ENCODE measurements around the gene GATAD1. TPM values are rescaled to one million over a fixed set of nuclear protein-coding genes. Genes with fewer than 3 reads are reported as not detected.
"Not testable (repeated sequence)": the region's sequence is repeated elsewhere in the genome, so short reads cannot be mapped to it uniquely, and the experiment has no call there.

The GATAD1 gene
- total RNA-seq, 3 donors from 2014 or later = 30.1 to 40.5 (median 37.9) TPM

- no peaks in the 10 kb centered on the region for H3K9me3 ChIP-seq
- no peaks in the 10 kb centered on the region for H3K36me3 ChIP-seq (ENCODE audit: low read depth)
- DNase-seq (peak in 1 of 3 donors; percentile 17), ATAC-seq (peak; percentile 29)
- no peaks in the 10 kb centered on the region for H3K4me1 ChIP-seq (ENCODE audit: low read depth)
- no peak overlapping the region for H3K4me3 ChIP-seq
- intact Hi-C loops (cut with DNase I, micrococcal nuclease) = no loop called here
- TF ChIP-seq, protein P1, sequence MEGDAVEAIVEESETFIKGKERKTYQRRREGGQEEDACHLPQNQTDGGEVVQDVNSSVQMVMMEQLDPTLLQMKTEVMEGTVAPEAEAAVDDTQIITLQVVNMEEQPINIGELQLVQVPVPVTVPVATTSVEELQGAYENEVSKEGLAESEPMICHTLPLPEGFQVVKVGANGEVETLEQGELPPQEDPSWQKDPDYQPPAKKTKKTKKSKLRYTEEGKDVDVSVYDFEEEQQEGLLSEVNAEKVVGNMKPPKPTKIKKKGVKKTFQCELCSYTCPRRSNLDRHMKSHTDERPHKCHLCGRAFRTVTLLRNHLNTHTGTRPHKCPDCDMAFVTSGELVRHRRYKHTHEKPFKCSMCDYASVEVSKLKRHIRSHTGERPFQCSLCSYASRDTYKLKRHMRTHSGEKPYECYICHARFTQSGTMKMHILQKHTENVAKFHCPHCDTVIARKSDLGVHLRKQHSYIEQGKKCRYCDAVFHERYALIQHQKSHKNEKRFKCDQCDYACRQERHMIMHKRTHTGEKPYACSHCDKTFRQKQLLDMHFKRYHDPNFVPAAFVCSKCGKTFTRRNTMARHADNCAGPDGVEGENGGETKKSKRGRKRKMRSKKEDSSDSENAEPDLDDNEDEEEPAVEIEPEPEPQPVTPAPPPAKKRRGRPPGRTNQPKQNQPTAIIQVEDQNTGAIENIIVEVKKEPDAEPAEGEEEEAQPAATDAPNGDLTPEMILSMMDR (IDR thresholded peaks at IDR 0.05) = no peak
Measured at GRCh38 chr7:92404170-92404614, 43.1 kb upstream of the GATAD1 start.

DNA sequence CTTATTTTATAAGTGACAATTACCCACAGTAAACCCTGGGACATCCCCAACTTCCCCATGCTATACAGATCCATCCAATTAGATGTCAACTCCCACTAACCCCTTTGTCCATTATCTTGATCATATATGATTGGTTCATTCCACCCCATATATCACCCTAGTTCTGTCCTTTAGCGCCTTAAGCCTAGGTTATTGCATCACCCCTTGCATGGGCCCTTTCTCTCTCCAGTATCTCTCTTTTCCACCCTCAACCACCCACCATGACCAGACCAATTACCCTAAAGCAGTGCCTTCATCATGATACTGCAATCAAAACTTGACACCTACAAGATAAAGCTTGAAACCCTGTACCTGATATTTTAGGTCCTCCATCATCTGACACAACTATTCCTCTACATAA lies 37.9 kb upstream of the GATAD1 start:
- TF ChIP-seq, protein P1 (IDR thresholded peaks at IDR 0.05) = no peak
- no peak for ATAC-seq
- intact Hi-C loops (cut with DNase I, micrococcal nuclease) = no loop called here
- Histone ChIP-seq H3K4me3 (no peak overlapping the region), H3K9me3 (no peaks in the 10 kb centered on the region), H3K4me1 (ENCODE audit: low read depth) (no peaks in the 10 kb centered on the region), H3K36me3 (ENCODE audit: low read depth) (no peaks in the 10 kb centered on the region)
- DNase-seq = no peak

DNA sequence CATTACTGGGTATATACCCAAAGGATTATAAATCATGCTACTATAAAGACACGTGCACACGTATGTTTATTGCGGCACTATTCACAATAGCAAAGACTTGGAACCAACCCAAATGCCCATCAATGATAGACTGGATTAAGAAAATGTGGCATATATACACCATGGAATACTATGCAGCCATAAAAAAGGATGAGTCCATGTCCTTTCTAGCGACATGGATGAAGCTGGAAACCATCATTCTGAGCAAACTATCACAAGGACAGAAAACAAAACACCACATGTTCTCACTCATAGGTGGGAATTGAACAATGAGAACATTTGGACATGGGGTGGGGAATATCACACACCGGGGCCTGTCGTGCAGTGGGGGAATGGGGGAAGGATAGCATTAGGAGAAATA lies 37.1 kb upstream of the GATAD1 start:
- H3K36me3 ChIP-seq (ENCODE audit: low read depth); H3K4me1 ChIP-seq (ENCODE audit: low read depth); DNase-seq; H3K9me3 ChIP-seq; intact Hi-C loops (cut with DNase I, micrococcal nuclease); H3K4me3 ChIP-seq; ATAC-seq: not testable (repeated sequence)

GRCh38 chr7:92412745-92413144 lies 34.5 kb upstream of the GATAD1 start:
- H3K4me3 ChIP-seq = no peak overlapping the region
- TF ChIP-seq, protein P1 (IDR thresholded peaks at IDR 0.05) = no peak
- no peak for DNase-seq
- H3K36me3 ChIP-seq (ENCODE audit: low read depth) = no peaks in the 10 kb centered on the region
- no peaks in the 10 kb centered on the region for H3K9me3 ChIP-seq
- intact Hi-C loops (cut with DNase I, micrococcal nuclease) = no loop called here
- no peak for ATAC-seq
- H3K4me1 ChIP-seq (ENCODE audit: low read depth) = no peaks in the 10 kb centered on the region

GRCh38 chr7:92413550-92413949 lies 33.7 kb upstream of the GATAD1 start:
- ATAC-seq (no peak), DNase-seq (no peak)
- H3K9me3 ChIP-seq = no peaks in the 10 kb centered on the region
- H3K36me3 ChIP-seq (ENCODE audit: low read depth) = no peaks in the 10 kb centered on the region
- H3K4me3 ChIP-seq = no peak overlapping the region
- TF ChIP-seq, protein P1 (IDR thresholded peaks at IDR 0.05) = no peak
- H3K4me1 ChIP-seq (ENCODE audit: low read depth) = no peaks in the 10 kb centered on the region
- intact Hi-C loops (cut with DNase I, micrococcal nuclease) = no loop called here

DNA sequence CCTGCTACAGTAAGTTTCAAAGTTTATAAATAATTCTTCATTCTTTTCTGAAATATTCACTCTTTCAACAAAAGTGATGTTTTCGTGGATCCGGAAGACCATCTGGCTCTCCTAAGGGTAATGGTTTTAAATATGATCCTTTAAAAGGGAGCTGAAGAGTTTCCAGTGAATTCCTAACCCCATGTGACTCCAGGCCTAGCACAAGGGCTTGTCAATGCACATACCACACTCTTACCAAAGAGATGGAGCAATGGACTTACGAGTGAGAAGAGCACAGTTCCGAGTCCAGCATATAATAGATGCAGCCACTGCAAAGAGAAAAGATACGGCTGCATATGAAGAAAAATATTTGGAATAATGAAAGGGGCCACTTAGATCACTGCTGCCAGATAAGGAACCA lies 32.1 kb upstream of the GATAD1 start:
- Histone ChIP-seq H3K36me3 (ENCODE audit: low read depth) (no peaks in the 10 kb centered on the region), H3K9me3 (no peaks in the 10 kb centered on the region), H3K4me1 (ENCODE audit: low read depth) (no peaks in the 10 kb centered on the region), H3K4me3 (no peak overlapping the region)
- intact Hi-C loops (cut with DNase I, micrococcal nuclease) = no loop called here
- TF ChIP-seq, protein P1 (IDR thresholded peaks at IDR 0.05) = no peak
- ATAC-seq (no peak), DNase-seq (no peak)
